OCI-LY3 (cell line): ENCODE data around the gene ARMH4.

Experiments used
- H2AFZ ChIP-seq: fragments of 200-600, 300-600 bp; shearing (Covaris generic); 2 replicates; pipeline ENCODE4 v1.6.0; 2014; ENCODE audit warnings: antibody characterized with exemption, low read depth, low read length
- H3K27ac ChIP-seq: fragments of 200-600, 300-600 bp; sonication (generic); 2 replicates; pipeline ENCODE4 v1.5.1; 2014; ENCODE audit warnings: mild to moderate bottlenecking, low read length, moderate library complexity, mixed read lengths
- H3K27me3 ChIP-seq: fragments of 200-600, 300-600 bp; sonication (generic); 2 replicates; pipeline ENCODE4 v1.6.1; 2014; ENCODE audit warnings: low read depth, low read length, mixed read lengths
- H3K36me3 ChIP-seq: fragments of 200-600, 300-600 bp; sonication (generic); replicated peaks from 2 replicates; pipeline ENCODE3; 2014; ENCODE audit warnings: low read depth, low read length, mixed read lengths
- H3K4me1 ChIP-seq: fragments of 300-600, 200-600 bp; sonication (generic); 2 replicates; pipeline ENCODE4 v1.6.1; 2014; ENCODE audit warnings: low read length, mixed read lengths
- H3K4me2 ChIP-seq: fragments of 200-600, 300-600 bp; sonication (generic); 2 replicates; pipeline ENCODE4 v1.6.1; 2014; ENCODE audit warnings: low read length, mixed read lengths
- H3K4me3 ChIP-seq: fragments of 300-600, 200-600 bp; sonication (generic); 2 replicates; pipeline ENCODE4 v1.5.1; 2014; ENCODE audit warnings: antibody characterized with exemption, mild to moderate bottlenecking, low read length, moderate library complexity
- H3K79me2 ChIP-seq: fragments of 300-600, 200-600 bp; shearing (Covaris generic); 2 replicates; pipeline ENCODE4 v1.6.1; 2014; ENCODE audit warnings: mild to moderate bottlenecking, low read length, mixed read lengths
- H3K9ac ChIP-seq: fragments of 300-600, 200-600 bp; shearing (Covaris generic); 2 replicates; pipeline ENCODE4 v1.6.0; 2014; ENCODE audit warnings: mild to moderate bottlenecking, low read length, moderate library complexity
- H3K9me3 ChIP-seq: fragments of 200-600, 300-600 bp; shearing (Covaris generic); 2 replicates; pipeline ENCODE4 v1.6.1; 2014; ENCODE audit warnings: low read length, mixed read lengths; ENCODE audit not compliant: insufficient read depth
- H4K20me1 ChIP-seq: fragments of 200-600, 300-600 bp; sonication (generic); 2 replicates; pipeline ENCODE4 v1.6.1; 2016; ENCODE audit warnings: low read length, mixed read lengths; ENCODE audit not compliant: insufficient read depth
- EZH2phosphoT487 ChIP-seq: fragments of 200-600 bp; shearing (Covaris generic); IDR thresholded peaks from 2 replicates; pipeline ENCODE4 v1.6.1; 2018; ENCODE audit warnings: antibody characterized with exemption, mixed run types, low read depth
- TF ChIP-seq, protein P1 (sequence below): fragments of 200-600, 300-600 bp; sonication (generic); IDR thresholded peaks from 2 replicates; pipeline ENCODE4 v1.5.1; 2014; ENCODE audit warnings: antibody characterized with exemption, low read length, low read depth

The ARMH4 gene

DNA sequence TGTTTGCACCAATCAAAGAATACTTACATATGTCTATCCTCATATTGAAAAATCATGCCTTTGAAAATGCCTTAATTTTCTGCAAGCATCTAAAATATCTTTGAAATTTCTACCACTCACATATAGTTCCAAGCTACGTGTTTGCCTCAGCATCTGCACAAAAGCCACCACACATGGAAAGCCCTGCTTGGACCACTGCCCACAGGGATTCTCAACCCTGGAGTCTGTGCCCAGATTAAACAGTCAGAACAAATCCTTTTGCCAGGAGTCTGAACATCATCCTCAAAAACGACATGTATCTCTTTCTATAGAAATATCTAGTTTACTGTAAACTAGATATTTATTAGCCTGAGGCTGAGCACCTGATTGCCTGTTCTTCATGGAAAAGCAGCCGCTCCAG lies 32.6 kb downstream of the ARMH4 start:
- Histone ChIP-seq H2AFZ (no peak overlapping the region), H3K4me3 (no peak overlapping the region), H3K9me3 (no peaks in the 10 kb centered on the region), H3K36me3 (no peaks in the 10 kb centered on the region), H3K27me3 (no peaks in the 10 kb centered on the region), H3K4me2 (no peak overlapping the region), H4K20me1 (no peaks in the 10 kb centered on the region), H3K27ac (no peak overlapping the region), H3K4me1 (no peaks in the 10 kb centered on the region), H3K79me2 (no peaks in the 10 kb centered on the region), H3K9ac (no peak overlapping the region)
- TF ChIP-seq, protein P1, sequence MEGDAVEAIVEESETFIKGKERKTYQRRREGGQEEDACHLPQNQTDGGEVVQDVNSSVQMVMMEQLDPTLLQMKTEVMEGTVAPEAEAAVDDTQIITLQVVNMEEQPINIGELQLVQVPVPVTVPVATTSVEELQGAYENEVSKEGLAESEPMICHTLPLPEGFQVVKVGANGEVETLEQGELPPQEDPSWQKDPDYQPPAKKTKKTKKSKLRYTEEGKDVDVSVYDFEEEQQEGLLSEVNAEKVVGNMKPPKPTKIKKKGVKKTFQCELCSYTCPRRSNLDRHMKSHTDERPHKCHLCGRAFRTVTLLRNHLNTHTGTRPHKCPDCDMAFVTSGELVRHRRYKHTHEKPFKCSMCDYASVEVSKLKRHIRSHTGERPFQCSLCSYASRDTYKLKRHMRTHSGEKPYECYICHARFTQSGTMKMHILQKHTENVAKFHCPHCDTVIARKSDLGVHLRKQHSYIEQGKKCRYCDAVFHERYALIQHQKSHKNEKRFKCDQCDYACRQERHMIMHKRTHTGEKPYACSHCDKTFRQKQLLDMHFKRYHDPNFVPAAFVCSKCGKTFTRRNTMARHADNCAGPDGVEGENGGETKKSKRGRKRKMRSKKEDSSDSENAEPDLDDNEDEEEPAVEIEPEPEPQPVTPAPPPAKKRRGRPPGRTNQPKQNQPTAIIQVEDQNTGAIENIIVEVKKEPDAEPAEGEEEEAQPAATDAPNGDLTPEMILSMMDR: no peak
- no peak for TF ChIP-seq EZH2phosphoT487

DNA sequence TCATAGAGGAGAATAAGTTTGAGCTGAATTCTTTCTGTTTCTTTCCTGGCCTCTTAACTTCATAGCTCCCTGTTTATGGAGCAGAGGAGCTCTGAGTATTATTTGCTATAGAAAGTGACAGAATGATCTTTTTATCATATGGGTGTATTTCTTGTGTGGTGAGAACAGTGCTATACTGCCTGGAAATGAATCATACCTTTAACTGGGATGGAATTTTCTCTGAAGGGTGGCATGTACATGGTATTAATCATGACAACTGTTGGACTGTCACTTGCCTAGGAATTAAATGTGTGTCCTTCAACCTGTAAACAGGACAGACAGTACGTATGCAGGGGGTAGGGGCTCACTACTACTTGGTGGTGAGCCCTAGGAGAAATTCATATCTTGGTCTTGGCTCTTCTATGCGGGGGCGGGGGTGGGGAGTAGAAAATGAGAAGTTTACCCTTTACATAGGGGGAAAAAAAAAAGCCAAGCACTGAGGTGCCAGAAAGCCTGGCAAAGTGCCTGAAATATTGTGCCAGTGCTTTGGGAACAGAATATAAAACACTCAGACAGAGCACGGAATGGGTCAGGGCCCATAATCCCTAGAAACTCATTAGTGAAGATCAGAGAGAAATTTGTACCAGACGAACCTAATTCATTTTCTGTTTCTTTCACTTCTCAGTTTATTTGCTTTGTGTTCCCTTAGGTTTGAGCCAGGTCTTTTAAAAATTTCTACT lies 33.8 kb downstream of the ARMH4 start:
- H3K36me3 ChIP-seq: no peaks in the 10 kb centered on the region
- H3K4me1 ChIP-seq: no peaks in the 10 kb centered on the region
- H3K9ac ChIP-seq: no peak overlapping the region
- H3K27ac ChIP-seq: no peak overlapping the region
- no peak overlapping the region for H3K4me3 ChIP-seq
- peaks cover under 1% of the 10 kb centered on the region; the same call in 1 of the 2 replicates for H3K27me3 ChIP-seq
- H3K79me2 ChIP-seq: no peaks in the 10 kb centered on the region
- no peak for TF ChIP-seq EZH2phosphoT487
- TF ChIP-seq, protein P1: no peak
- no peaks in the 10 kb centered on the region for H4K20me1 ChIP-seq
- no peaks in the 10 kb centered on the region for H3K9me3 ChIP-seq
- no peak overlapping the region for H2AFZ ChIP-seq
- no peak overlapping the region for H3K4me2 ChIP-seq

DNA sequence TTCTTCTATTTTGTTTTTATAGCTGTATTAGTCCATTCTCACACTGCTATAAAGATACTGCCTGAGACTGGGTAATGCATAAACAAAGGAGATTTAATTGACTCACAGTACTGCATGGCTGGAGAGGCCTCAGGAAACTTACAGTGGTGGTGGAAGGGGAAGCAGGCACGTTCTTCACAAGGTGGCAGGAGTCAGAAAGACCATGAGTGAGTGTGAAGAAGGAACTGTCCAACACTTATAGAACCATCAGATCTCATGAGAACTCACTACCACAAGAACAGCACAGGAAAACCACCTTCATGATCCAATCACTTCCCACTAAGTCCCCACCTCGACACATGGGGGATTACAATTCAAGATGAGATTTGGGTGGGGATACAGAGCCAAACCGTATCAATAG lies 42.3 kb downstream of the ARMH4 start:
- Histone ChIP-seq H3K27me3 (peaks cover 22% of the 10 kb centered on the region), H3K79me2 (no peaks in the 10 kb centered on the region), H4K20me1 (no peaks in the 10 kb centered on the region), H3K4me3 (no peak overlapping the region), H3K9ac (no peak overlapping the region), H3K36me3 (no peaks in the 10 kb centered on the region), H3K4me2 (no peak overlapping the region), H3K4me1 (no peaks in the 10 kb centered on the region), H2AFZ (no peak overlapping the region), H3K27ac (no peak overlapping the region), H3K9me3 (no peaks in the 10 kb centered on the region)
- TF ChIP-seq, protein P1: no peak
- no peak for TF ChIP-seq EZH2phosphoT487

DNA sequence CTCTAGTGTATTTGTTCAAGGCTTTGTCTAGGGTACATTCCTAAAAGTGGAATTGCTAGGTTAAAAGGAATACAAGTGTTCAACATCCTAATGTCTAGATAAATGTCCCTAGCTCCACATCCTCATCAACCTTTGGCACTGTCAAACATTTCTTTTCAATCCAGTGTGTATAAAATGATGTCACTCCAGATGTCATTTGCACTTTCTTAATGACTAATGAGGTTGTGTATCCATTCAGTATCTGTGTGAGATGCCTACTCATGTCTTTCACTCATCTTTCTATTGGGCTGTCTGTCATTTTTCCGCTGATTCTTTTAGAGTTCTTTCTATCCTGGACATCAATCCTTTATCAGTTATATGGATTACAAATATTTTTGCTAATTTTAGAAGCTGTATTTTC lies 43.3 kb downstream of the ARMH4 start:
- Histone ChIP-seq H3K27me3 (peaks cover 30% of the 10 kb centered on the region), H2AFZ (no peak overlapping the region), H3K9ac (no peak overlapping the region), H3K27ac (no peak overlapping the region), H3K9me3 (no peaks in the 10 kb centered on the region), H3K4me3 (no peak overlapping the region), H4K20me1 (no peaks in the 10 kb centered on the region), H3K4me1 (no peaks in the 10 kb centered on the region), H3K4me2 (no peak overlapping the region), H3K79me2 (no peaks in the 10 kb centered on the region), H3K36me3 (no peaks in the 10 kb centered on the region)
- TF ChIP-seq, protein P1: no peak
- TF ChIP-seq EZH2phosphoT487: no peak
